ENCODE measurements around the gene HOXB5.

HOXB5 gene

GRCh38 chr17:48562934-48563333 is 30.6 kb downstream of the HOXB5 start:
- Histone ChIP-seq H2AFZ (ENCODE audit: low read length) (no peak overlapping the region), H3K4me2 (ENCODE audit: low read depth, low read length, poor library complexity, severe bottlenecking) (peak overlapping the region; percentile 82), H3K79me2 (ENCODE audit: insufficient read depth, low read length) (peaks cover 100% of the 10 kb centered on the region), H4K20me1 (ENCODE audit: insufficient read depth, low read length, poor library complexity, severe bottlenecking) (peaks cover 91% of the 10 kb centered on the region), H3F3A (ENCODE audit: low read depth) (peaks cover 11% of the 10 kb centered on the region), H3K9me3 (ENCODE audit: insufficient read depth, low read depth, low read length) (no peaks in the 10 kb centered on the region), H3K36me3 (ENCODE audit: insufficient read depth, low read length) (peaks cover 83% of the 10 kb centered on the region; the same call in 1 of the 2 replicates), H3K4me3 (ENCODE audit: low read length, poor library complexity, severe bottlenecking) (peak overlapping the region; percentile 89), H3K4me1 (ENCODE audit: insufficient read depth, low read length, poor library complexity, severe bottlenecking) (peaks cover 89% of the 10 kb centered on the region), H3K27me3 (ENCODE audit: insufficient read depth, low read length, poor library complexity, severe bottlenecking) (no peaks in the 10 kb centered on the region), H3K9ac (ENCODE audit: low read depth, low read length, poor library complexity, severe bottlenecking) (peak overlapping the region; percentile 78), H3K9me2 (replicated peaks; ENCODE audit: low read depth, low read length) (no peaks in the 10 kb centered on the region)
- TF ChIP-seq EZH2phosphoT487 (IDR thresholded peaks at IDR 0.05; ENCODE audit: borderline replicate concordance): no peak
- TF ChIP-seq, protein P1, sequence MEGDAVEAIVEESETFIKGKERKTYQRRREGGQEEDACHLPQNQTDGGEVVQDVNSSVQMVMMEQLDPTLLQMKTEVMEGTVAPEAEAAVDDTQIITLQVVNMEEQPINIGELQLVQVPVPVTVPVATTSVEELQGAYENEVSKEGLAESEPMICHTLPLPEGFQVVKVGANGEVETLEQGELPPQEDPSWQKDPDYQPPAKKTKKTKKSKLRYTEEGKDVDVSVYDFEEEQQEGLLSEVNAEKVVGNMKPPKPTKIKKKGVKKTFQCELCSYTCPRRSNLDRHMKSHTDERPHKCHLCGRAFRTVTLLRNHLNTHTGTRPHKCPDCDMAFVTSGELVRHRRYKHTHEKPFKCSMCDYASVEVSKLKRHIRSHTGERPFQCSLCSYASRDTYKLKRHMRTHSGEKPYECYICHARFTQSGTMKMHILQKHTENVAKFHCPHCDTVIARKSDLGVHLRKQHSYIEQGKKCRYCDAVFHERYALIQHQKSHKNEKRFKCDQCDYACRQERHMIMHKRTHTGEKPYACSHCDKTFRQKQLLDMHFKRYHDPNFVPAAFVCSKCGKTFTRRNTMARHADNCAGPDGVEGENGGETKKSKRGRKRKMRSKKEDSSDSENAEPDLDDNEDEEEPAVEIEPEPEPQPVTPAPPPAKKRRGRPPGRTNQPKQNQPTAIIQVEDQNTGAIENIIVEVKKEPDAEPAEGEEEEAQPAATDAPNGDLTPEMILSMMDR (conservative IDR thresholded peaks at IDR 0.05; ENCODE audit: low read length): no peak

DNA sequence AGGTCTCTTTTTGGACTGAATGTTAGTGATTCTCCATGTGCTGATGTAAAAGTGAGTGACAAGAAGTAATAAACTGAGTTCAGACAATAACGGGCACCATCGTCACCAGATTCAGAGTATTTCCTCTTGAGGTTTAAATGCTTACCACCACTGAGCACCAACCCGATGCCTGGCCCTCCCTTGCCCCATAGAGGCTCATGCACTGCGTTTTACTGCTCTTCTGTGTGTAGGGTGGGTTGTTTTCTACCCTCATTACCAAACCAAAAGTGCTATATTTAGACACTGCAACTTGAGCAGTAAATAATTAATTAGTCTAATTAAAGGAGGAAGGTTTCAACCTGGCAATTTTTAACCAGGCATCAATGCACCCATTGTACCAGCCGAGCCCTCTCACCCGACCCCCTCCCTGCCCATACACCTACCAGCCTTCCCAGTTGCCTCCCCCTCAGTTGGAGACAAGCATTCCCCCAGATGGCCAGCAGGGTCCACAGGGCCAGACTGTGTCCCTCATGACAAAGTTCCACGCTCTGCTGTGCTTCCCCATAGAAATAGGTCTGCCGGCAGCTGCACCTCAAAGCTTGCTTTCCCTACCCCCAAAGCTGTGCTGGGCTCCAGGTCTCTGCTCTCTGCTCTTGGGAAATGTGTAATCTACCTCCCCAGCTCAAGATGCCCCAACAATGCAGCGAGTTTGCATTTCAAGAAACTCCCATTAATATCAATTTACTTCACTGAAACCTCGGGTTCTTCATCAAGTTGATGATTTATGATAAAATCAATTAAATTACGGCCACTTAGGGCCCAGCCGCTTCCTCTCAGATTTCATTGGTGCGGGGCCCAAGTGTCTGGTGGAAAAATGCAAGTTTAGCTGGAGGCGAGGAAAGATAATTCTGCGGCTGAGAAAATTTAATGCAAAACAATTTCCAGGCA is 31.4 kb downstream of the HOXB5 start:
- H3K4me1 ChIP-seq (ENCODE audit: insufficient read depth, low read length, poor library complexity, severe bottlenecking): peaks cover 89% of the 10 kb centered on the region
- TF ChIP-seq, protein P1 (conservative IDR thresholded peaks at IDR 0.05; ENCODE audit: low read length): peak; percentile 50
- no peak for TF ChIP-seq EZH2phosphoT487 (IDR thresholded peaks at IDR 0.05; ENCODE audit: borderline replicate concordance)
- no peak overlapping the region for H2AFZ ChIP-seq (ENCODE audit: low read length)
- H3K9me2 ChIP-seq (replicated peaks; ENCODE audit: low read depth, low read length): no peaks in the 10 kb centered on the region
- peaks cover 91% of the 10 kb centered on the region for H4K20me1 ChIP-seq (ENCODE audit: insufficient read depth, low read length, poor library complexity, severe bottlenecking)
- peak overlapping the region; percentile 89 for H3K4me3 ChIP-seq (ENCODE audit: low read length, poor library complexity, severe bottlenecking)
- peaks cover 100% of the 10 kb centered on the region for H3K79me2 ChIP-seq (ENCODE audit: insufficient read depth, low read length)
- H3K36me3 ChIP-seq (ENCODE audit: insufficient read depth, low read length): peaks cover 86% of the 10 kb centered on the region; the same call in 1 of the 2 replicates
- H3K9me3 ChIP-seq (ENCODE audit: insufficient read depth, low read depth, low read length): no peaks in the 10 kb centered on the region
- peak overlapping the region; percentile 78 for H3K9ac ChIP-seq (ENCODE audit: low read depth, low read length, poor library complexity, severe bottlenecking)
- H3K4me2 ChIP-seq (ENCODE audit: low read depth, low read length, poor library complexity, severe bottlenecking): peak overlapping the region; percentile 82
- no peaks in the 10 kb centered on the region for H3K27me3 ChIP-seq (ENCODE audit: insufficient read depth, low read length, poor library complexity, severe bottlenecking)
- peaks cover 11% of the 10 kb centered on the region for H3F3A ChIP-seq (ENCODE audit: low read depth)

- H3K9me2 ChIP-seq (replicated peaks; ENCODE audit: low read depth, low read length): no peaks in the 10 kb centered on the region
- peak overlapping the region; percentile 89 for H3K4me3 ChIP-seq (ENCODE audit: low read length, poor library complexity, severe bottlenecking)
- H3F3A ChIP-seq (ENCODE audit: low read depth): peaks cover 11% of the 10 kb centered on the region
- no peaks in the 10 kb centered on the region for H3K27me3 ChIP-seq (ENCODE audit: insufficient read depth, low read length, poor library complexity, severe bottlenecking)
- no peak overlapping the region for H2AFZ ChIP-seq (ENCODE audit: low read length)
- H3K4me1 ChIP-seq (ENCODE audit: insufficient read depth, low read length, poor library complexity, severe bottlenecking): peaks cover 82% of the 10 kb centered on the region
- peak overlapping the region; percentile 82 for H3K4me2 ChIP-seq (ENCODE audit: low read depth, low read length, poor library complexity, severe bottlenecking)
- peaks cover 91% of the 10 kb centered on the region for H4K20me1 ChIP-seq (ENCODE audit: insufficient read depth, low read length, poor library complexity, severe bottlenecking)
- peaks cover 82% of the 10 kb centered on the region for H3K36me3 ChIP-seq (ENCODE audit: insufficient read depth, low read length)
- TF ChIP-seq, protein P1 (conservative IDR thresholded peaks at IDR 0.05; ENCODE audit: low read length): no peak
- TF ChIP-seq EZH2phosphoT487 (IDR thresholded peaks at IDR 0.05; ENCODE audit: borderline replicate concordance): no peak
- H3K9ac ChIP-seq (ENCODE audit: low read depth, low read length, poor library complexity, severe bottlenecking): peak overlapping the region; percentile 43
- peaks cover 100% of the 10 kb centered on the region for H3K79me2 ChIP-seq (ENCODE audit: insufficient read depth, low read length)
- no peaks in the 10 kb centered on the region for H3K9me3 ChIP-seq (ENCODE audit: insufficient read depth, low read depth, low read length)
Observed at GRCh38 chr17:48559840-48560817, 33.5 kb downstream of the HOXB5 start.

Measured in Loucy (cell line).